ENCODE results near the gene CUL4A.

DNA sequence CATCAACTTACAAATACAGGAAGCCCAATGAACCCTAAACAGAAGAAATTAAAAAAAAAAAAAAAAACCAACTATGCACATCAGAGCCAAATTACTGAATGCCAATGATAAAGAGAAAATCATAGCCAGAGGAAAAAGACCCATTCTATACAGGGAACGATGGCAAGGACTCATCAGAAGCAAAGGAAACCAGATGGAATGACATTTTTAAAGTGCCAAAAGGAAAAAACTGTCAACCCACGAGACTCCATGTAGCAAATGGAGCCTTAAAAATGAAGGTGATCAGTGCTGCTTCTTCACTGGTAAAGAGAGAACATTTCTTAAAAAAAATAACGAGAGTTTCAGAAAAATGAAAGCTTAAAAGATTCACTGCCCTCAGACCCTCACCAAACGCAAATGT lies 19.2 kb upstream of the CUL4A start:
- TF ChIP-seq MZF1 (tag by site-specific recombination; IDR thresholded peaks at IDR 0.05; ENCODE audit: borderline replicate concordance): no peak
- TF ChIP-seq ZNF24 (tag by site-specific recombination; IDR thresholded peaks at IDR 0.05): no peak
- no peak for TF ChIP-seq ZNF2 (tag by site-specific recombination; IDR thresholded peaks at IDR 0.05)
- TF ChIP-seq YY1 (tag by site-specific recombination; IDR thresholded peaks at IDR 0.05): no peak
